ENCODE data around the gene REXO4.
"Not testable (repeated sequence)": the region's sequence is repeated elsewhere in the genome, so short reads cannot be mapped to it uniquely, and the experiment has no call there.

REXO4 gene

GRCh38 chr9:133397895-133398294, 19.9 kb downstream of the REXO4 start:
- no peak for TF ChIP-seq CTCF (IDR thresholded peaks at IDR 0.05; ENCODE audit: borderline replicate concordance, insufficient read depth, low read depth, low read length)

DNA sequence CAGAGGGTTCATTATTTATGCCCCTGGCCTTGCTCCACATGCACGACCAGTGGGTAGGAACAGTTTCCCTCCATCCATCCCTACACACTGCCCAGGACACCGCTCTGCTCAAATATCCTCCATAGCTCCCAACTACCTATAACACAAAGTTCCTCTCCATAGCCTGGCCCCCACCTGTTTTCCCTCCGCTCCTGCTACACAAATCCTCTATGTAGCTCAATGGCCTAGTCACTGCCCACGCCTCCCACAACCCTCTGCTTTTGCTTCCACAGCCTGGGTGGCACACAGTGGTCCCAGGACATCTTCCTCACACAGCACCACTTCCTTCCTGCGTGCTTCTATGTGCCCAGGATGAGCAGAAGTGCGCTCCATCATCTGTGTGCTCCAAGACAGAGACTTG, 20.4 kb downstream of the REXO4 start:
- no peak for TF ChIP-seq CTCF (IDR thresholded peaks at IDR 0.05; ENCODE audit: borderline replicate concordance, insufficient read depth, low read depth, low read length)
- no peak overlapping the region for H3K4me3 ChIP-seq (ENCODE audit: low read depth, low read length)

More at GRCh38 chr9:133397895-133398294, 19.9 kb downstream of the REXO4 start:
- no peak overlapping the region for H3K4me3 ChIP-seq (ENCODE audit: low read depth, low read length)

DNA sequence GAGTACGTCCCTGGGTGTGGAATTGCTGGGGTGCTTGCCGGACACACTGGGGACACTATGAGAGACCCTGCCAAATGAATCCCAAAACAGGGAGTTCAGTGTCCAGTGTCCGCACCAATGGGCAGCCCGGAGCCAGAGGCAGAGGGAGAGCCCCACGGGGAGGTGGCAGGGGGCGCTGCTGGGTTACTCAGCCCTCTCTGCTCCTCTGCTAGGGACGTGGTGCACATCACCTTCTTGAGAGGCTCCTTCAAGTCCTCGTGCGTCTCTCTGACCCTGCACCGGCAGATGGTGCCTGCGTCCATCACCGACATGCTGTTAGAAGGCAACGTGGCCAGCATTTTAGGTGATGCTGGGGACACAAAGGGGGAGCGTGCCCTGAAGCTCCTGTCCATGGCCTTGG, 20.9 kb downstream of the REXO4 start:
- no peak overlapping the region for H3K4me3 ChIP-seq (ENCODE audit: low read depth, low read length)
- no peak for TF ChIP-seq CTCF (IDR thresholded peaks at IDR 0.05; ENCODE audit: borderline replicate concordance, insufficient read depth, low read depth, low read length)

GRCh38 chr9:133394687-133395271, 23.0 kb downstream of the REXO4 start:
- no peak overlapping the region for H3K4me3 ChIP-seq (ENCODE audit: low read depth, low read length)
- no peak for TF ChIP-seq CTCF (IDR thresholded peaks at IDR 0.05; ENCODE audit: borderline replicate concordance, insufficient read depth, low read depth, low read length)

GRCh38 chr9:133393399-133393798, 24.4 kb downstream of the REXO4 start:
- H3K4me3 ChIP-seq (ENCODE audit: low read depth, low read length): no peak overlapping the region
- TF ChIP-seq CTCF (IDR thresholded peaks at IDR 0.05; ENCODE audit: borderline replicate concordance, insufficient read depth, low read depth, low read length): no peak

DNA sequence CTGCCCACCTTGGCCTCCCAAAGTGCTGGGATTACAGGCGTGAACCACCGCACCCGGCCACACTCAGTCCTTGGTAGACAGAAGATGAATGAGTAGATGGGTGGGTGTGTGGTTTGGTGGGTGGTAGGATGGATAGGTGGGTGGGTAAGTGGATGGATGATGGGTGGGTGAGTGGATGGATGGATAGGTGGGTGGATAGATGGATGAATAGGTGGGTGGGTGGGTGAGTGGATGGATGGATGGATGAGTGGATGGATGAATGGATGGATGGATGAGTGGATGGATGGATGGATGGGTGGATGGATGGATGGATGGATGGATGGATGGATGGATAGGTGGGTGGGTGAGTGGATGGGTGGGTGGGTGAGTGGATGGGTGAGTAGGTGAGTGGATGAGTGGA, 25.5 kb downstream of the REXO4 start:
- H3K4me3 ChIP-seq (ENCODE audit: low read depth, low read length): not testable (repeated sequence)

DNA sequence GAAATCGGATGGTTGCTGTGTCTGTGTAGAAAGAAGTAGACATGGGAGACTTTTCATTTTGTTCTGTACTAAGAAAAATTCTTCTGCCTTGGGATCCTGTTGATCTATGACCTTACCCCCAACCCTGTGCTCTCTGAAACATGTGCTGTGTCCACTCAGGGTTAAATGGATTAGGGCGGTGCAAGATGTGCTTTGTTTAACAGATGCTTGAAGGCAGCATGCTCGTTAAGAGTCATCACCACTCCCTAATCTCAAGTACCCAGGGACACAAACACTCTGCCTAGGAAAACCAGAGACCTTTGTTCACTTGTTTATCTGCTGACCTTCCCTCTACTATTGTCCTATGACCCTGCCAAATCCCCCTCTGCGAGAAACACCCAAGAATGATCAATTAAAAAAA, 26.4 kb downstream of the REXO4 start:
- not testable (repeated sequence) for H3K4me3 ChIP-seq (ENCODE audit: low read depth, low read length)

- H3K4me3 ChIP-seq (ENCODE audit: low read depth, low read length): no peak overlapping the region
- TF ChIP-seq CTCF (IDR thresholded peaks at IDR 0.05; ENCODE audit: borderline replicate concordance, insufficient read depth, low read depth, low read length): no peak
These were observed 27.1 kb downstream of the REXO4 start for GRCh38 chr9:133390713-133391112.

Measured in GM12875 (cell line).